AG04450 (cell line): ENCODE data around the gene ASB3. TPM values are rescaled to one million over a fixed set of nuclear protein-coding genes. Genes with fewer than 3 reads are reported as not detected.
"Not testable (repeated sequence)": the region's sequence is repeated elsewhere in the genome, so short reads cannot be mapped to it uniquely, and the experiment has no call there.

Experiments used
- CTCF ChIA-PET: fragments of 300-600, 350-600 bp; formaldehyde crosslinking; extraction: SDS; loops from one replicate; lab custom pipeline; 2022; ENCODE audit warnings: antibody characterized with exemption, inconsistent platforms; lab: Charles Lee
- POLR2A ChIA-PET: fragments of 350-600 bp; formaldehyde crosslinking; extraction: SDS; loops from one replicate; lab custom pipeline; 2021; ENCODE audit warnings: antibody characterized with exemption, inconsistent platforms; lab: Yijun Ruan, JAX
- DNase-seq: peaks from one replicate; pipeline ENCODE4 v3.0.0-alpha.2; 2011; ENCODE audit warnings: low read depth, low spot score
- H3K27ac ChIP-seq: one replicate; pipeline ENCODE4 v1.5.1; 2012; ENCODE audit warnings: low read depth, low read length, control low read depth
- H3K27me3 ChIP-seq: one replicate; pipeline ENCODE4 v1.6.0; 2012; ENCODE audit warnings: low read length; ENCODE audit not compliant: control insufficient read depth, insufficient read depth
- H3K4me3 ChIP-seq: 2 replicates; pipeline ENCODE4 v1.5.1; 2011; ENCODE audit warnings: mild to moderate bottlenecking, low read depth, low read length, control low read depth
- H3K9me3 ChIP-seq: 2 replicates; pipeline ENCODE4 v1.5.1; 2012; ENCODE audit warnings: low read length; ENCODE audit not compliant: control insufficient read depth, insufficient read depth
- polyA plus RNA-seq: library from polyadenylated mRNA; depleted of rRNA; stranded (reverse); fragments of >200 nt; gene quantifications from 2 replicates; pipeline ENCODE4 v1.2.3, GENCODE V29; 2011
- TF ChIP-seq, protein P1 (sequence below): IDR thresholded peaks from 2 replicates; pipeline ENCODE4 v1.5.1; 2011; ENCODE audit warnings: low read depth, low read length, control low read depth, inconsistent platforms

Gene ASB3
- polyA plus RNA-seq, 1 experiment: 38.0 TPM

DNA sequence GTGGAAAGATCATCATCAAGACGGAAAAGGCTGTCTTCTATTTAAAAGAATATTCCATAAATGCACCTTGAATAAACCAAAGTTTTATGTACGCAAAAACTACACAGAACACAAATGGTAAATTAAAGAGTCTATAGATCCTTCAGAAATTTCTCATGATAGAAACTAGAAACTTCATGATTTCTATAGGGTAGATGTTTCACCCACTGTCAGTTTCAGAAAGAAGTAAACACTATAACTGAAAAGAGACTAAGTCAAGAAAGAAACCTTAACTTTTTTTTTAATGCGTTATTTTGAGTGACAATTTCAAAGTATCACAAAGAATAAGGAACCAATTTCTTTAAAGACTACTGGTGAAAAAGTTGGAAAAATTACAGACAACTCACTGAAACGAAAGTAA, 61.1 kb downstream of the ASB3 start:
- POLR2A ChIA-PET: no interaction called here
- H3K27ac ChIP-seq: no peak overlapping the region
- TF ChIP-seq, protein P1, sequence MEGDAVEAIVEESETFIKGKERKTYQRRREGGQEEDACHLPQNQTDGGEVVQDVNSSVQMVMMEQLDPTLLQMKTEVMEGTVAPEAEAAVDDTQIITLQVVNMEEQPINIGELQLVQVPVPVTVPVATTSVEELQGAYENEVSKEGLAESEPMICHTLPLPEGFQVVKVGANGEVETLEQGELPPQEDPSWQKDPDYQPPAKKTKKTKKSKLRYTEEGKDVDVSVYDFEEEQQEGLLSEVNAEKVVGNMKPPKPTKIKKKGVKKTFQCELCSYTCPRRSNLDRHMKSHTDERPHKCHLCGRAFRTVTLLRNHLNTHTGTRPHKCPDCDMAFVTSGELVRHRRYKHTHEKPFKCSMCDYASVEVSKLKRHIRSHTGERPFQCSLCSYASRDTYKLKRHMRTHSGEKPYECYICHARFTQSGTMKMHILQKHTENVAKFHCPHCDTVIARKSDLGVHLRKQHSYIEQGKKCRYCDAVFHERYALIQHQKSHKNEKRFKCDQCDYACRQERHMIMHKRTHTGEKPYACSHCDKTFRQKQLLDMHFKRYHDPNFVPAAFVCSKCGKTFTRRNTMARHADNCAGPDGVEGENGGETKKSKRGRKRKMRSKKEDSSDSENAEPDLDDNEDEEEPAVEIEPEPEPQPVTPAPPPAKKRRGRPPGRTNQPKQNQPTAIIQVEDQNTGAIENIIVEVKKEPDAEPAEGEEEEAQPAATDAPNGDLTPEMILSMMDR: no peak

DNA sequence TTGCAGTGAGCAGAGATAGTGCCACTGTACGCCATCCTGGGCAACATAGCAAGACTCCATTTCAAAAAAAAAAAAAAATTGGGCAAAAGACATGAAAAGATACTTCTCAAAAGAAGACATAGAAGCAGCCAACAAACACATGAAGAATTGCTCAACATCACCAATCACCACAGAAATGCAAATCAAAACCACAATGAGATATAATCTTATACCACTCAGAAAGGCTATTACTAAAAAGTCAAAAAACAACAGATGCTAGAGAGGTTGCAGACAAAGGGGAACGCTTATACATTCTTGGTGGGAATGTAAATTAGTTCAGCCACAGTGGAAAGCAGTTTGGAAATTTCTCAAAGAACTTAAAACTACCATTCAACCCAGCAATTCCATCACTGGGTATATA, 62.2 kb downstream of the ASB3 start:
- DNase-seq: peak; percentile 6
- ChIA-PET POLR2A (no interaction called here), CTCF (no interaction called here)
- TF ChIP-seq, protein P1: no peak
- H3K4me3 ChIP-seq: no peak overlapping the region
- no peaks in the 10 kb centered on the region for H3K27me3 ChIP-seq
- H3K27ac ChIP-seq: no peak overlapping the region
- H3K9me3 ChIP-seq: no peaks in the 10 kb centered on the region

More for the DNA sequence above, 61.1 kb downstream of the ASB3 start:
- CTCF ChIA-PET: no interaction called here
- Histone ChIP-seq H3K9me3 (no peaks in the 10 kb centered on the region), H3K4me3 (no peak overlapping the region), H3K27me3 (no peaks in the 10 kb centered on the region)
- no peak for DNase-seq

DNA sequence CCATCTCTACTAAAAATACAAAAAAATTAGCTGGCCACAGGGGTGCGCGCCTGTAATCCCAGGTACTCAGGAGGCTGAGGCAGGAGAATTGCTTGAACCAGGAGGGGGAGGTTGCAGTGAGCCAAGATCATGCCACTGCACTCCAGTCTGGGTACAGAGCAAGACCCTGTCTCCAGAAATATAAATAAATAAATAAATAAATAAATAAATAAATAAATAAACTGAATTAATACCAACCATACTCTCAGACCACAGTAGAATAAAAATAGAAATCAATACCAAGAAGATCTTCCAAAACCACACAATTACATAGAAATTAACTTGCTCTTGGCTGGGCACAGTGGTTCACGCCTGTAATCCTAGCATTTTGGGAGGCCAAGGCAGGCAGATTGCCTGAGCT, 65.8 kb downstream of the ASB3 start:
- POLR2A ChIA-PET, CTCF ChIA-PET, H3K27ac ChIP-seq: not testable (repeated sequence)

GRCh38 chr2:53715568-53715967, 71.2 kb downstream of the ASB3 start:
- Histone ChIP-seq H3K9me3 (no peaks in the 10 kb centered on the region), H3K27me3 (no peaks in the 10 kb centered on the region), H3K27ac (no peak overlapping the region), H3K4me3 (no peak overlapping the region)
- TF ChIP-seq, protein P1: peak; percentile 46
- POLR2A ChIA-PET: no interaction called here
- no peak for DNase-seq
- CTCF ChIA-PET: interaction anchor here (1.0 to 2.0 kb wide), 3 partner anchors 10 to 293 kb away, joined by 3 to 6 read pairs (median 5); no protein-coding TSS in a partner anchor

More for the DNA sequence above, 65.8 kb downstream of the ASB3 start:
- not testable (repeated sequence) for H3K9me3 ChIP-seq, H3K27me3 ChIP-seq, H3K4me3 ChIP-seq, DNase-seq

DNA sequence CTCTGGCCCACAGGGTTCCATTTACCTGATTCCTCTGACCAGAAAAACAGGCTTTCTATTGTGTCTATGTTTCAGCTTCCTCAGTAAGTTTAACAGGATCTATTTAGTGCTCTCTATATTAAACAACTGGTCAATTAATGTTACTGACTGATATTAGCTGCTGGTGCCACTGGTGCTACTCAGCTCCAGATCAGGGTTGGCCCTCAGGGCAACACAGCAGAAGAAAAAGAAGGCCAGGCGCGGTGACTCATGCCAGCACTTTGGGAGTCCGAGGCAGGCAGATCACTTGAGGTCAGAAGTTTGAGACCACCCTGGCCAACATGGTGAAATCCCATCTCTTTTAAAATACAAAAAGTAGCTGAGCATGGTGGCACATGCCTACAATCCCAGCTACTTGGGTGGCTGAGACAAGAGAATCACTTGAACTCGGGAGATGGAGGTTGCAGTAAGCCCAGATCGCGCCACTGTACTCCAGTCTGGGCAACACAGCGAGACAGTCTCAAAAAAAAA, 75.4 kb downstream of the ASB3 start:
- H3K27ac ChIP-seq: no peak overlapping the region
- POLR2A ChIA-PET: no interaction called here
- no peaks in the 10 kb centered on the region for H3K27me3 ChIP-seq
- TF ChIP-seq, protein P1: no peak
- no peak for DNase-seq
- no peak overlapping the region for H3K4me3 ChIP-seq
- H3K9me3 ChIP-seq: peaks cover 11% of the 10 kb centered on the region
- CTCF ChIA-PET: no interaction called here
